HG02943 (cell line): Measurements from ENCODE around the gene PTPRN2.
"Not testable (repeated sequence)": the region's sequence is repeated elsewhere in the genome, so short reads cannot be mapped to it uniquely, and the experiment has no call there.

Source experiments
- ATAC-seq: cut with Tn5 transposase; IDR thresholded peaks from one replicate; pipeline ENCODE4 v1.9.1; 2021; ENCODE audit warnings: mild to moderate bottlenecking, low read depth, moderate library complexity; ENCODE audit not compliant: unreplicated experiment

PTPRN2 gene

GRCh38 chr7:157941210-157941609 lies 646.4 kb downstream of the PTPRN2 start:
- no peak for ATAC-seq

DNA sequence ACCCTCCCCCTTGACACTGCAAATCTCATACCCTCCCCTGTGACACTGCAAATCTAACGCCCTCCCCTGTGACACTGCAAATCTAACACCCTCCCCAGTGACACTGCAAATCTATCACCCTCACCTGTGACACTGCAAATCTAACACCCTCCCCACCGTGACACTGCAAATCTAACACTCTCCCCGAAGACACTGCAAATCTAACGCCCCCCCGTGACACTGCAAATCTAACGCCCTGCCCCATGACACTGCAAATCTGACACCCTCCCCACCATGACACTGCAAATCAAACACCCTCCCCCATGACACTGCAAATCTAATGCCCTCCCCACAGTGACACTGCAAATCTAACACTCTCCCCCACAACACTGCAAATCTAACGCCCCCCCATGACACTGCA lies 647.1 kb downstream of the PTPRN2 start:
- ATAC-seq: no peak

- no peak for ATAC-seq
Observed at GRCh38 chr7:157938211-157938610, 649.4 kb downstream of the PTPRN2 start.

DNA sequence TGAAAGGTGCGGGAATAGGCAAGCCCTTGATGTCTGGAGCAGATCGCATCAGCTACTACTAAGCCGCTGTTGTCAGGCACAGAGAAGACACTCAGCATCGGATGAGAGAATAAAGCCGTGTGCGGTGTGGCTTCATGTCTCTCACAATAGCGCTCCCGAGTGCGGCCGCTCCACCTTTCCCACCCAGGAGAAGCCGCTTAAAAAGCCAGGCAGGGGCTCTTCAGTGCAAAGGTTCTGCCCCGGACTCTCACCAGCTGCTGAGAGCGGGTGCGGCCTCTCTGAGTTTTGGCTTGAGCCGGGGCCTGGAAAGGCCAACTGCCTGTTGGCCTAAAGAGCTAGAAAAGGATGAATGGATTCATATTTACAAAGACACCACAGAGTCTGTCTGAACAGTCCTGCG lies 650.2 kb downstream of the PTPRN2 start:
- no peak for ATAC-seq

DNA sequence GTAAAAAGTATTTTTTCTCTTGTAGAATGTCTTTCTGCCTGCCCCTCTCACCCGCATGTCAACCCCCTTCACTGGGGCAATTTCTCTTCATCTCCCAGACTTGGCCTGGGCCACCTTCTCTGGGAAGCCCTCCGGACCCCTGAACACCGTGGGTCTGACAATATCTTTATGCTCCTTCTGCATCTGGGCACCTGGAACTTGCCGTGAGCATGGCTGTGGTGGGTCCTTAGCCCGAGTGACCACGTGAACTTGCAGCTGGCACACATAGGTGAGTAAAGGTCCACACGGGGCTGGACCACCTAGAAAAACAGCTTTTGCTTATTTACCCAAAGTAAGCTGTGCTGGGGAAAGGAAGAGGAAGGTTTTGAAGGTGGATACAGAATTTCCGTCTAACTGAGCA lies 650.6 kb downstream of the PTPRN2 start:
- no peak for ATAC-seq

GRCh38 chr7:157935721-157936120 lies 651.9 kb downstream of the PTPRN2 start:
- not testable (repeated sequence) for ATAC-seq

GRCh38 chr7:157933219-157934155 lies 654.1 kb downstream of the PTPRN2 start:
- ATAC-seq: not testable (repeated sequence)

DNA sequence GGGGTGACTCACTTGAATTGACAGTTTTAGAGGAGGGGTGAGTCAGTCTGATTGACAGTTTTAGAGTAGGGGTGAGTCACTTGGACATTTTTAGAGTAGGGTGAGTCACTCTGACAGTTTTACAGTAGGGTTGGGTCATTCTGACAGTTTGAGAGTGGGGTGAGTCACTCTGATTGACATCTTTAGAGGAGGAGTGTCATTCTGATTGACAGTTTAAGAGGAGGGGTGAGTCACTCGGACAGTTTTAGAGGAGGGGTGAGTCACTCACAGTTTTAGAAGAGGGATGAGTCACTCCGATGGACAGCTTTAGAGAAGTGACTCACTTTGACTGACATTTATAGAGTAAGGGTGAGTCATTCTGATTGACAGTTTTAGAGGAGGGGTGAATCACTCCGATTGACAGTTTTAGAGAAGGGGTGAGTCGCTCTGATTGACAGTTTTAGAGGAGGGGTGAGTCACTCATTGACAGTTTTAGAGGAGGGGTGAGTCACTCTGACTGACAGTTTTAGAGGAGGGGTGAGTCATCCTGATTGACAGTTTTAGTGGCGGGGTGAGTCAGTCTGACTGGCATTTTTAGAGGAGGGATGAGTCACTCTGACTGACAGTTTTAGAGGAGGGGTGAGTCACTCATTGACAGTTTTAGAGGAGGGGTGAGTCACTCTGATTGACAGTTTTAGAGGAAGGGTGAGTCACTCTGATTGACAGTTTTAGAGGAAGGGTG lies 655.0 kb downstream of the PTPRN2 start:
- no peak for ATAC-seq

- ATAC-seq: no peak
Observed at GRCh38 chr7:157930926-157931466, 656.6 kb downstream of the PTPRN2 start.

DNA sequence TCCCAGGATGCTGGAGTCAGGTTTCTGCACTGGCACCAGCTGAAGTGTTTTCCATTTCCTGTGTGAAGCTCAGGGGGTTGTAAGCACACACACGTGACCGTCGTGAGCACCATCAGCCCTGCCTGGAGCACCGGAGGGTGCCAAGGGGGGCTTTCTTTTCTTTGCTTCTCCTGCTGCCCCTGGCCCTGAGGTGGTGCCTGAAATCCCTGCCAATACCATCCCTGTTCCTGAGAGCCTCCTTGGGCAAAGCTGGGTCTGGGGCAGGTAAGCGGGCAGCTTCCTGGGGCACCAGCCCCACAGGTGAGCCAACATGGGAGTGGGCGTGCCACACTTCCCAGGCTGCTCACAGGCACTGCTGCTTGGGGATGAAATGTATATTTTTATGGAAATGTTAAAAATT lies 657.2 kb downstream of the PTPRN2 start:
- no peak for ATAC-seq

- no peak for ATAC-seq
Observed at GRCh38 chr7:157929671-157930070, 658.0 kb downstream of the PTPRN2 start.

GRCh38 chr7:157928808-157929425 lies 658.7 kb downstream of the PTPRN2 start:
- no peak for ATAC-seq

GRCh38 chr7:157928171-157928794 lies 659.3 kb downstream of the PTPRN2 start:
- no peak for ATAC-seq

DNA sequence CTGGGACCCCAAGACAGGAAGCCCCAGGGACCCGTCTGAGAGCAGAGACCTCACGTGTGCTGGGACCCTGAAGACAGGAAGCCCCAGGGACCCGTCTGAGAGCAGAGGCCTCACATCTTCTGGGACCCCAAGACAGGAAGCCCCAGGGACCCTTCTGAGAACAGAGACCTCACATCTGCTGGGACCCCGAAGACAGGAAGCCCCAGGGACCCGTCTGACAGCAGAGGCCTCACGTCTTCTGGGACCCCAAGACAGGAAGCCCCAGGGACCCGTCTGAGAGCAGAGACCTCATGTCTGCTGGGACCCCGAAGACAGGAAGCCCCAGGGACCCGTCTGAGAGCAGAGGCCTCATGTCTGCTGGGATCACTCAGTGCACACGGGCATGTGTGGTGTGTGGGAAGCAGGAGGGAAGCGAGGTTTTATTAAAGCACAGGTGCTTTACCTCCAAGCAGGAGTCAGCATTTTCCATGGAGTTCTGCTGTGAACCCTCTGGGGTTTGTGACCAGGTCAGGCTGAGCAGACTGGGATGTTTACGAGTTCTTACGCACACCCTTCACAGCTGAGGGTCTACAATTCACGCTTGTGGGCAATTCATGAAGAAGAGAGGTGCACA lies 660.2 kb downstream of the PTPRN2 start:
- no peak for ATAC-seq

DNA sequence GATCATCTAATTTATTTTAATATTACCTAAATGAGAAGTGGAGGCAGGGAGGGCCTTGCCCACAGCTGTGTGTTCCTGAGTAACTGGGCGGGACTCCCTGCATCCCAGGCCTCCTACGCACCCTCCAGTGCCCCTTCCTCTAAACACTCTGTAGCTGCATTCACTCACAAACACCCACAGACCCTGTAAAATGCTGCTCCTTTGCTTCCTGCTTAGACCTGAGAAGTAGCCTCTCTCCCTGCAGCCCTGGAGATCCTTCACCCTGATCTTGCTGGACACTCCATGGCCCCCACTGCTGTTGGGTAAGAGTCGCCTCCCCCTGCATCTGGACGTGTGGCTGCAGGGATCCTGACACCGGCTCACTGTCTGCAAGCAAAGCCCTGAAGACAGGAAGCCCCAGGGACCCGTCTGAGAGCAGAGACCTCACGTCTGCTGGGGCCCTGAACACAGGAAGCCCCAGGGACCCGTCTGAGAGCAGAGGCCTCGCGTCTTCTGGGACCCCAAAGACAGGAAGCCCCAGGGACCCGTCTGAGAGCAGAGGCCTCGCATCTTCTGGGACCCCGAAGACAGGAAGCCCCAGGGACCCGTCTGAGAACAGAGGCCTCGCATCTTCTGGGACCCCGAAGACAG lies 661.0 kb downstream of the PTPRN2 start:
- no peak for ATAC-seq

GRCh38 chr7:157926107-157926506 lies 661.5 kb downstream of the PTPRN2 start:
- no peak for ATAC-seq

GRCh38 chr7:157925383-157925875 lies 662.2 kb downstream of the PTPRN2 start:
- ATAC-seq: no peak

DNA sequence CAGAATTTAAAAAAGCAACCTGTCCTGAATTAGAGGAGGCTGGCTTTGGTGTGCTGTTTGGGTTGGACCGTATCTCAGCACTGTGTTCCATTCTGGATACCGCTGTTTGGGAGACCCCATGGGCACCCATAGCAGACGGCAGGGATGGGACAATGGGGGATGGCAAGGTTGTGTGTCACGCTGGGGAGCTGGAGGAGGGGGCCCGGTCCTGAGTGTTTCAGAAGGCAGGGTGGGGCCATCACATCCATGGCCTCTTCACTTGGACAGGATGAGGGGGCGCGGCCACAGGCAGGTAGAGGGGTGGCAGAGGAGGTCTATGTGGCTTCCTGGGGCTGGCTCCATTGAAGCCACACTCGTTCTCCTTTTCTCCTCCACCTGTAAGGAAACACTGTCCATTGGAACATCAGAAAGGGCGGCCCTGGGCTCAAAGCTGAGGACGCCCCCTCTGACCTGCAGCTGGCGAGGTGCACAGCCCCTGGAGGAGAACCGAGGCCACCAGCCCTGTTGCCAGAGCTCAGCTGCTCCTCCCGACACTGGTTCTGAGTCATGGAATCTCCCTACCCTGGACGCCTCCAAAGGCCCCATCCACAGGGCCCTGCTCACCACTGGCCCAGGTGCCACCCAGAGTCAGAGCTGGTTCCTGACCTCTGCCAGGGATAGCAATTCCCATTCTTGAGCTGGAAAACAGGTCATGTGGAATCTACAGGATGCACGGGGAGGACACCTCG lies 663.6 kb downstream of the PTPRN2 start:
- ATAC-seq: no peak

DNA sequence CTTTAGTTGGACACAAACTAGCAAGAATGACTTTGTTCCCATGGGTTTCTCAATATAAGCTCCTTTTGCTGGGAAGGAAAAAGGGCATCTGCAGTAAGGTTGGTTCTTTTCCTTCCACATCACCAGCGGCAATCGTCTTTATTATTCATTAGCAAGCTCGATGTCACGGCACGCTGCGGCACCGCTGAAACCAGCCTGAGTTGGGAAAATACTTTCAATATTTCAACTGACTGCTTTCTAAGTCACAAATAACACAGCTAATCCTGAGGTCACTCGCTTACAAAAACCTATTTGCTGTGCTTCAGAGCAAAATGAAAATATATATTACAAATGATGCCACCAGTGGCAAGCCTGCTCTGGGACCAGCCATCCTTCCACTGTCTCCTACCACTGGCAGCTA lies 665.0 kb downstream of the PTPRN2 start:
- no peak for ATAC-seq
